Gastrocnemius medialis (tissue), 4 donors: ENCODE results near the gene GRM1.

Source experiments
- POLR2A ChIP-seq, 2 donors: fragments of 450-650 bp; IDR thresholded peaks; one replicate each; pipeline ENCODE4 v1.6.1; 2017; ENCODE audit warnings: antibody characterized with exemption in 2 of 2, mild to moderate bottlenecking in 2 of 2, moderate library complexity in 2 of 2
- TF ChIP-seq, protein P1 (sequence below), 5 experiments: fragments of 450-650 bp in 3 of 5; fragments of 200-600 bp in 2 of 5; sonication (generic) in 2 of 5; IDR thresholded peaks in 4 of 5; conservative IDR thresholded peaks in 1 of 5; 1 replicate in 4 of 5; 2 replicates in 1 of 5; pipeline ENCODE4 v1.5.1; 2016 to 2019; ENCODE audit warnings: antibody characterized with exemption in 5 of 5, mild to moderate bottlenecking in 3 of 5, moderate library complexity in 3 of 5

DNA sequence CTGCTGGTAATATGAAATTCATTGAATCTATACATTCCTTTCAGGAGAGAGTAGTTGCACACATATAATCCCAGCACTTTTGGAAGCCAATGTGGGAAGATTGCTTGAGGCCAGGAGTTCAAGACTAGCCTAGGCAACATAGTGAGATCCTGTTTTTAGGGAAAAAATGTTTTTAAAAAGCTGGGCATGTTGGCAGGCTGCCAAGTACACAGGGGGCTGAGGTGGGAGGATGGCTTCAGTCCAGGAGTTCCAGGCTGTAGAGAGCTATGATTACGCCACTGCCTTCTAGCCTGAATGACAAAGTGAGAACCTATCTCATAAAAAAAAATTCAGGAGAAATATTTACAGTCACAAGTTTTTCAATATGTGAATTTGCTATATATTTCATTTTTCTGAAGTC is 71.9 kb downstream of the GRM1 start:
- TF ChIP-seq, protein P1, sequence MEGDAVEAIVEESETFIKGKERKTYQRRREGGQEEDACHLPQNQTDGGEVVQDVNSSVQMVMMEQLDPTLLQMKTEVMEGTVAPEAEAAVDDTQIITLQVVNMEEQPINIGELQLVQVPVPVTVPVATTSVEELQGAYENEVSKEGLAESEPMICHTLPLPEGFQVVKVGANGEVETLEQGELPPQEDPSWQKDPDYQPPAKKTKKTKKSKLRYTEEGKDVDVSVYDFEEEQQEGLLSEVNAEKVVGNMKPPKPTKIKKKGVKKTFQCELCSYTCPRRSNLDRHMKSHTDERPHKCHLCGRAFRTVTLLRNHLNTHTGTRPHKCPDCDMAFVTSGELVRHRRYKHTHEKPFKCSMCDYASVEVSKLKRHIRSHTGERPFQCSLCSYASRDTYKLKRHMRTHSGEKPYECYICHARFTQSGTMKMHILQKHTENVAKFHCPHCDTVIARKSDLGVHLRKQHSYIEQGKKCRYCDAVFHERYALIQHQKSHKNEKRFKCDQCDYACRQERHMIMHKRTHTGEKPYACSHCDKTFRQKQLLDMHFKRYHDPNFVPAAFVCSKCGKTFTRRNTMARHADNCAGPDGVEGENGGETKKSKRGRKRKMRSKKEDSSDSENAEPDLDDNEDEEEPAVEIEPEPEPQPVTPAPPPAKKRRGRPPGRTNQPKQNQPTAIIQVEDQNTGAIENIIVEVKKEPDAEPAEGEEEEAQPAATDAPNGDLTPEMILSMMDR (IDR thresholded peaks at IDR 0.05 in 4 of 5, conservative IDR thresholded peaks at IDR 0.05 in 1 of 5): no peak
- no peak for TF ChIP-seq POLR2A (IDR thresholded peaks at IDR 0.05)
